Hindlimb muscle (tissue), 1 donor: ENCODE measurements around the gene IL17RA. TPM values are rescaled to one million over a fixed set of nuclear protein-coding genes. Genes with fewer than 3 reads are reported as not detected.

ENCODE experiments used
- DNase-seq: peaks from one replicate; pipeline ENCODE4 v3.0.0-alpha.2; 2013
- polyA plus RNA-seq: library from polyadenylated mRNA; unstranded; fragments of 120-200 nt; gene quantifications from one replicate; pipeline ENCODE4 v1.2.1, GENCODE V29; 2013; ENCODE audit not compliant: insufficient read length

The IL17RA gene
- polyA plus RNA-seq, 1 donor, result 4.6 TPM

- no peak for DNase-seq
Observed at GRCh38 chr22:17106785-17107546, 22.2 kb downstream of the IL17RA start.

GRCh38 chr22:17107547-17107810 is 22.7 kb downstream of the IL17RA start:
- DNase-seq, result no peak

DNA sequence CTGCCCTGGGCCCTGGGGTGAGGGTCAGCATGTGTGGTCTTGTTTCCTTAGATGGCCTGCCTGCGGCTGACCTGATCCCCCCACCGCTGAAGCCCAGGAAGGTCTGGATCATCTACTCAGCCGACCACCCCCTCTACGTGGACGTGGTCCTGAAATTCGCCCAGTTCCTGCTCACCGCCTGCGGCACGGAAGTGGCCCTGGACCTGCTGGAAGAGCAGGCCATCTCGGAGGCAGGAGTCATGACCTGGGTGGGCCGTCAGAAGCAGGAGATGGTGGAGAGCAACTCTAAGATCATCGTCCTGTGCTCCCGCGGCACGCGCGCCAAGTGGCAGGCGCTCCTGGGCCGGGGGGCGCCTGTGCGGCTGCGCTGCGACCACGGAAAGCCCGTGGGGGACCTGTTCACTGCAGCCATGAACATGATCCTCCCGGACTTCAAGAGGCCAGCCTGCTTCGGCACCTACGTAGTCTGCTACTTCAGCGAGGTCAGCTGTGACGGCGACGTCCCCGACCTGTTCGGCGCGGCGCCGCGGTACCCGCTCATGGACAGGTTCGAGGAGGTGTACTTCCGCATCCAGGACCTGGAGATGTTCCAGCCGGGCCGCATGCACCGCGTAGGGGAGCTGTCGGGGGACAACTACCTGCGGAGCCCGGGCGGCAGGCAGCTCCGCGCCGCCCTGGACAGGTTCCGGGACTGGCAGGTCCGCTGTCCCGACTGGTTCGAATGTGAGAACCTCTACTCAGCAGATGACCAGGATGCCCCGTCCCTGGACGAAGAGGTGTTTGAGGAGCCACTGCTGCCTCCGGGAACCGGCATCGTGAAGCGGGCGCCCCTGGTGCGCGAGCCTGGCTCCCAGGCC is 23.7 kb downstream of the IL17RA start:
- no peak for DNase-seq

DNA sequence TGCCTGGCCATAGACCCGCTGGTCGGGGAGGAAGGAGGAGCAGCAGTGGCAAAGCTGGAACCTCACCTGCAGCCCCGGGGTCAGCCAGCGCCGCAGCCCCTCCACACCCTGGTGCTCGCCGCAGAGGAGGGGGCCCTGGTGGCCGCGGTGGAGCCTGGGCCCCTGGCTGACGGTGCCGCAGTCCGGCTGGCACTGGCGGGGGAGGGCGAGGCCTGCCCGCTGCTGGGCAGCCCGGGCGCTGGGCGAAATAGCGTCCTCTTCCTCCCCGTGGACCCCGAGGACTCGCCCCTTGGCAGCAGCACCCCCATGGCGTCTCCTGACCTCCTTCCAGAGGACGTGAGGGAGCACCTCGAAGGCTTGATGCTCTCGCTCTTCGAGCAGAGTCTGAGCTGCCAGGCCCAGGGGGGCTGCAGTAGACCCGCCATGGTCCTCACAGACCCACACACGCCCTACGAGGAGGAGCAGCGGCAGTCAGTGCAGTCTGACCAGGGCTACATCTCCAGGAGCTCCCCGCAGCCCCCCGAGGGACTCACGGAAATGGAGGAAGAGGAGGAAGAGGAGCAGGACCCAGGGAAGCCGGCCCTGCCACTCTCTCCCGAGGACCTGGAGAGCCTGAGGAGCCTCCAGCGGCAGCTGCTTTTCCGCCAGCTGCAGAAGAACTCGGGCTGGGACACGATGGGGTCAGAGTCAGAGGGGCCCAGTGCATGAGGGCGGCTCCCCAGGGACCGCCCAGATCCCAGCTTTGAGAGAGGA is 24.5 kb downstream of the IL17RA start:
- DNase-seq, result no peak

DNA sequence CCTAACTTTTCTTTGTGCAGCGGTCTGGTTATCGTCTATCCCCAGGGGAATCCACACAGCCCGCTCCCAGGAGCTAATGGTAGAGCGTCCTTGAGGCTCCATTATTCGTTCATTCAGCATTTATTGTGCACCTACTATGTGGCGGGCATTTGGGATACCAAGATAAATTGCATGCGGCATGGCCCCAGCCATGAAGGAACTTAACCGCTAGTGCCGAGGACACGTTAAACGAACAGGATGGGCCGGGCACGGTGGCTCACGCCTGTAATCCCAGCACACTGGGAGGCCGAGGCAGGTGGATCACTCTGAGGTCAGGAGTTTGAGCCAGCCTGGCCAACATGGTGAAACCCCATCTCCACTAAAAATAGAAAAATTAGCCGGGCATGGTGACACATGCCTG is 25.2 kb downstream of the IL17RA start:
- DNase-seq, result no peak

DNA sequence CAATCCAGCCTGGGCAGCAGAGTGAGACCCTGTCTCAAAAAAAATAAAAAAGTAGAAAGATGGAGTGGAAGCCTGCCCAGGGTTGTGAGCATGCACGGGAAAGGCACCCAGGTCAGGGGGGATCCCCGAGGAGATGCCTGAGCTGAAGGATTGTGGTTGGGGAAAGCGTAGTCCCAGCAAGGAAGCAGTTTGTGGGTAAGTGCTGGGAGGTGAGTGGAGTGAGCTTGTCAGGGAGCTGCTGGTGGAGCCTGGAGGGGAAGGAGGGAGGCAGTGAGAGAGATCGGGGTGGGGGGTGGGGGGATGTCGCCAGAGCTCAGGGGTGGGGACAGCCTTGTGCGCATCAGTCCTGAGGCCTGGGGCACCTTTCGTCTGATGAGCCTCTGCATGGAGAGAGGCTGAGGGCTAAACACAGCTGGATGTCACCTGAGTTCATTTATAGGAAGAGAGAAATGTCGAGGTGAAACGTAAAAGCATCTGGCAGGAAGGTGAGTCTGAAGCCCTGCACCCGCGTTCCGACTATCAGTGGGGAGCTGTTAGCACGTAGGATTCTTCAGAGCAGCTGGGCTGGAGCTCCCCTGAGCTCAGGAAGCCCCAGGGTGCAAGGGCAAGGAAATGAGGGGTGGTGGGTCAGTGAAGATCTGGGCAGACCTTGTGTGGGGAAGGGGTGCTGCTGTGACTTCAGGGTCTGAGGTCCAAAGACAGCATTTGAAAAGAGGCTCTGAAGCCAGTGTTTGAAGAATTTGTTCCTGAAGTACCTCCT is 26.2 kb downstream of the IL17RA start:
- DNase-seq, result no peak

- no peak for DNase-seq
Observed at GRCh38 chr22:17112491-17113042, 27.8 kb downstream of the IL17RA start.

DNA sequence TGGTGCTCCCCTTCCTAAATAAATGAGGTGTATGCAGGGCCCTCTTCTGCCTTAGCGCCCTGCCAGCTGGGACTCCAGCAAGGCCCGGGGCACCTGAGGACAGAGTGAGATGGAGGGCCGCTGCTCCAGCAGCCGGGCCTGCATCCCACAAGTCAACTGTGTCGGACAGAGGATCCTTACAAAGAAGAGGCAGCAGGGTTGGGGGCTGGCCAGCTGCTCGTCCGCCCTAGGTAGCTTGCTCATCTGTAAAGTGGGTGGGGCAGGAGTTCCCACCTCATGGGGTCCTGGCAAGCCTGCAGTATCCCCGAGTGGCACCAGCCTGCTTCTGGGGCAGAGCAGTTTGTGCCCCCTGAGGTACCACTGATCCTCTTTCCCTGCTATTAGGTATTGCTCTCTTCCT is 28.8 kb downstream of the IL17RA start:
- no peak for DNase-seq

- no peak for DNase-seq
Observed at GRCh38 chr22:17114173-17114897, 29.5 kb downstream of the IL17RA start.

DNA sequence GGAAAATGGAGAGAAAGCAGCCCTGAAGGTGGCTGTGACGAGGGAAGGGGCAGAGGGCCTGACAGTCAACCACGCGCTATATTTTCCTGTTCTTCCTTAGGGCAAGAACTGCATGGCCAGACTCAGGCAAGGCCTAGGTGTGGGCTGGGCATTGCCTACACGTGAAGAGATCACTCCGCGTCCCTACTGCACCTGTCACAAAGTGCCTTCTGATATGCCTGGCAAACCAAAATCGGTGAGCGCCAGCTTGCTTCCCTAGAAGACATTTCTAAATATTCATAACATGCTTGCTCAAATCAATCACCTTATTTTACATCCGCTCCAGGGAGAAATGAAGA is 30.1 kb downstream of the IL17RA start:
- no peak for DNase-seq

DNA sequence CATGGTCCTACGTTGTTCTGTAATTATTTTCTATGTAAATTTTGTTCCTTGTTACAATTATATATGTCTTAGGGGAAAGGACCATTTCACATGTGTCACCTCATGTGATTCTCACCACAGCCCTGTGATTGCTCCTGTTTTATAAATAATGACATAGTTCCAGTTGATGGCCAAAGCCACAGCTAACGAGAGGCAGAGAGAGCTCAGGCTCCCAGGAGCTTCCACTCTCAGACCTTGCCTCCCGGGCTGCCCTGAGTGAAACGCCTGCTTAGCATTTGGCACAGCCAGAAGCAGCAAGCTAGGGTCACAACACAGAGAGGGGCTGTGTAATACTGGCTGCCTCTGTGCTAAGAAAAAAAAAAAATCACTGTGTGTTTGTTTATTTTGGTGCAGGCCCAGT is 30.4 kb downstream of the IL17RA start:
- no peak for DNase-seq

DNA sequence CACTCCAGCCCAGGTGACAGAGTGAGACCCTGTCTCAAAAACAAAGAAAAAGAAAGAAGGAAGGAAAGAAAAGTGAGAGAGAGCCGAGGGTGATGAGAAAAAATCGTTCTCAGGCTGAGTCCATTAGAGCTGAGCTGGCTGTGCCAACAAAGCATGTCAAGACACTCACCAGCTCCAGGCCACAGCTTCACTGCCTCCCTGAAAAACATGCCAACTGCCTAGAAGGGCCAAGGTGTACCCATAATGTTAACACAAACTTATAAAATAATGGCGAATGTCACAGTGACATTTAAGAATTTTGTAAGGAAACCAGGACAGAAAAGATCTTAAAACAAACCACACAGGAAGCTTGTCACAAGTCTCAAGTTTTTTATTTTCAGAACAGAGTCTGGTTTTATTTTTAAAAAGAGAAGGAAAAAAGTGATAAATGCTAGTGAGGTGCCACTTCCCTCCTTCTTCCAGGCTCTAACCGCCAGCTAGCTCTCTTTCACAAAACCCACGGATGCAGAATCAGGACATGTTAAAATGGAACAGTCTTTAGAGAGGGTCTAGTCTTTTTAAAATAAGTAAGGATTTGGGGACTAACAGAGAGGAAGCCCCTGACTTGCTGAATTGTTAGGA is 31.3 kb downstream of the IL17RA start:
- DNase-seq, result no peak

- no peak for DNase-seq
Observed at GRCh38 chr22:17116572-17117330, 32.0 kb downstream of the IL17RA start.

- DNase-seq, result no peak
Observed at GRCh38 chr22:17117400-17117799, 32.6 kb downstream of the IL17RA start.

DNA sequence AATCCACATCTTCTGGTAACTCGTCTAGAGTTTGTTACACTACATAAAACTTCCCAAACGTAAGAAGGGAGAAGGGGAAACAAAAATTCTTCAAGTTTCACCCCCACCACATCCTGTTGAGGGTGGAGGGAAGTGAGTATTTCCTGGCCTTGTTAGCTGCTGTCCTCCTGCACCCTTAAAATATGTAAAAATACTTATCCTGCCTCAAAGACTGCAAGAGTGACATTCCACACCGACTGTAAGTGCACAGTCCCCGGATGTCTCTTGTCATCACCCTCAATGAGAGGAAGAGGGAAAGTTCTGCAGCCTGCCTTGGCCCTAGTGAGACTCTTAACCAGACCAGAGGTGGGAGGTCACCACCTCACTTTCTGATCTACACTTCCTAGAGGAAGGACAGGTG is 33.1 kb downstream of the IL17RA start:
- no peak for DNase-seq

DNA sequence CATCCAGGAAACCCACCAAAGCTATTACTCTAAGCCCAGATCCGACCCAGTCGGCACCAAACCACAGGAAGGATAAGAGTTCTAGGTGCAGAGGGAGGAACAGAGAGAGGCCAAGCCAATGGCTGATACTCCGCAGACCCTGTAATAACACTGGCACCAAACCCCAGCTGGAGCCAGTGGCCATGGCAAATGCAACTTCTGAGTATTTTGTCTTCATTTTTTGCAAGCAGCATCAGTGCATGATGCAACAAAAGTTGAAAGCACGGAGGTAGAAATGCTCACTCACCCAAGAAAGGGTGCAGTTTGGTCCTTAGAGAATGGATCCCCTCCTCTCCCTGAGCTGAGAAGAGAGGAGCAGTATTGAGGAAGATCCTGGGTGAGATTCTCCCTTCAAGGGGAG is 33.5 kb downstream of the IL17RA start:
- DNase-seq, result no peak

DNA sequence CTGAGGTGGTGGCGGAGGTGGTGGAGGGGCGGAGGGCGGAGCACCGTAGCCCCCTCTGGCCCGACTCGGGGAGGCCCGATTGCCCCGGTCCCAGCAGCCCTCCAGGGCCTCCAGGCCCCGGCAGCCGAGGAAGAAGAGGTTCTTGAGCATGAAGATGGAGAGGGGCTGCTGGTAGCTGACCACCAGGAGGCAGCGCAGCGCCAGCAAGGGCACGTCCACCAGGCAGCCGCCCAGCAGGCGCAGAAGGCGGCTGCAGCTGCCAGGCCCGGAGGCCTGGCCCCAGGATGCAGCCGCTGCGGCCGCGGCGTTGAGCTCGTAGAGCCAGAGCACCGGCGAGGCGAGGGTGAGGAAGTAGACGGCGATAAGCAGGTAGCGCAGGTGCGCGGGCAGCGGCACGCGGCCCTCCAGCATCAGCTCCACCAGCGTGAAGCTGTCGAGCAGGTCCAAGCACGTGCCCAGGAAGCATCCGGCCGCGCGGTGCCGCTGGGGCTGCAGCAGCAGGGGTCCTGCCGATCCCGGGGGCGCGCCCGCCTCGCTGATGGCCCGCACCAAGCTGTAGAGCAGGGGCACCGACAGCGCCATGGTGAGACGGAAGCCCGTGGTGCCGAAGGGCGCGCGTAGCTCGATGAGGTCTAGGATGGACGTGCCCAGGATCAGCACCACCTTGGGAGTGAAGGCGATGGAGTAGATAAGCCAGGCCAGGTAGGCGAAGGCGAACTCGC is 34.8 kb downstream of the IL17RA start:
- no peak for DNase-seq

DNA sequence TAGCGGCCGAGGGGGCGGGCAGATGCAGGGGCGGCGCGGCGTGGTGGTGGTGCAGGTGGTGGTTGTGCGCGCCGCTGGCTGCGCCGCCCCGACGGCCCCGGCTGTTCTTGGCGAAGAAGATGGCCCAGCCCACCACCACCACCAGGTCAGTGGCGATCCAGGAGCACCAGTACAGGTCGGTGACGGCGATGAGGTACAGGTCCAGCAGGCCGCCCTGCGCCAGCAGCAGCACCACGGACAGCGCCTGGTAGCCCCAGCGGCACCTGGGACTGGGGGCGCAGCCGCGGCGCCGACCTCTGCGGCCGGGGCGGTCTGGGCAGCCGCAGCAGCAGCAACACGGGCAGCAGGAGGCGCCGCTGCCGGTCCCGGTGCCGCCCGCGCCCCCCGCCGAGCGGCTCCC is 35.5 kb downstream of the IL17RA start:
- peak; percentile 71 for DNase-seq

GRCh38 chr22:17120711-17121232 is 36.0 kb downstream of the IL17RA start:
- no peak for DNase-seq
